Measurements from ENCODE around the gene NRXN3. TPM values are rescaled to one million over a fixed set of nuclear protein-coding genes. Genes with fewer than 3 reads are reported as not detected.

NRXN3 gene
- total RNA-seq, 4 donors from 2014 or later, result 0.19 to 1.4 (median 0.40) TPM

DNA sequence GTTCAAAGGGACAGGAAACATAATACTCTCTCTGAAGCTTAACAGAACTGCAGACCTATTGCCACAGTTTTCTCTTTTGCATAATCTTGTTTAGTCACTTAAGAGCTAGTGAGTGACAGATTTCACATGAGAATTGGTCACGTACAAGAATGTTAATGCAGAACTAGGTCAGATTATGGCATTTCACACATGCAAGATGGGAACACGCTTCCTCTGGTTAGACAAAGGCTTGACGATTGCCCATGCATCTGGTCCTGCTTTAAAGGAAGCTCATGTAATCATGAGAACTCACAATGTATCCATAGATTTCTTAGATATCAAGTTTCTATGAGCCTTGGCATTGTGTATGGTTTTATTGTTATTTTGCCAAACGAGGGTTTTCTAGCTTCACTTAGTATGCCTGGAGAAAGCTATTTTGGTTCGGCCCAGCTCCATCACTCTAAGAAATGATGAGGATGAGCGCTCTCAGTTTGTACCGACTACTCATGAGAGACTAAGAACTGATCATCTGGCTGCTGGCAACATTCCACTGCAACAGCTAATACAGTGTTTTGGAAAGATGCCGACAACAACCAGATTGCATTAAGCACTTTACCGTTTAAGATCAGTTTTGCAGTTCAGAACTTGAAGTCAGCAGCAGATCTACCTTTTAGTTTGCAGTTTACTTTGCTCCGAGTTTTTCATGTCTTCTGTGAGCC, 1661.2 kb downstream of the NRXN3 start:
- ATAC-seq (ENCODE audit: low FRiP score), result no peak
- no peak for DNase-seq (ENCODE audit: low spot score)
- TF ChIP-seq, protein P1, sequence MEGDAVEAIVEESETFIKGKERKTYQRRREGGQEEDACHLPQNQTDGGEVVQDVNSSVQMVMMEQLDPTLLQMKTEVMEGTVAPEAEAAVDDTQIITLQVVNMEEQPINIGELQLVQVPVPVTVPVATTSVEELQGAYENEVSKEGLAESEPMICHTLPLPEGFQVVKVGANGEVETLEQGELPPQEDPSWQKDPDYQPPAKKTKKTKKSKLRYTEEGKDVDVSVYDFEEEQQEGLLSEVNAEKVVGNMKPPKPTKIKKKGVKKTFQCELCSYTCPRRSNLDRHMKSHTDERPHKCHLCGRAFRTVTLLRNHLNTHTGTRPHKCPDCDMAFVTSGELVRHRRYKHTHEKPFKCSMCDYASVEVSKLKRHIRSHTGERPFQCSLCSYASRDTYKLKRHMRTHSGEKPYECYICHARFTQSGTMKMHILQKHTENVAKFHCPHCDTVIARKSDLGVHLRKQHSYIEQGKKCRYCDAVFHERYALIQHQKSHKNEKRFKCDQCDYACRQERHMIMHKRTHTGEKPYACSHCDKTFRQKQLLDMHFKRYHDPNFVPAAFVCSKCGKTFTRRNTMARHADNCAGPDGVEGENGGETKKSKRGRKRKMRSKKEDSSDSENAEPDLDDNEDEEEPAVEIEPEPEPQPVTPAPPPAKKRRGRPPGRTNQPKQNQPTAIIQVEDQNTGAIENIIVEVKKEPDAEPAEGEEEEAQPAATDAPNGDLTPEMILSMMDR (IDR thresholded peaks at IDR 0.05), result no peak

DNA sequence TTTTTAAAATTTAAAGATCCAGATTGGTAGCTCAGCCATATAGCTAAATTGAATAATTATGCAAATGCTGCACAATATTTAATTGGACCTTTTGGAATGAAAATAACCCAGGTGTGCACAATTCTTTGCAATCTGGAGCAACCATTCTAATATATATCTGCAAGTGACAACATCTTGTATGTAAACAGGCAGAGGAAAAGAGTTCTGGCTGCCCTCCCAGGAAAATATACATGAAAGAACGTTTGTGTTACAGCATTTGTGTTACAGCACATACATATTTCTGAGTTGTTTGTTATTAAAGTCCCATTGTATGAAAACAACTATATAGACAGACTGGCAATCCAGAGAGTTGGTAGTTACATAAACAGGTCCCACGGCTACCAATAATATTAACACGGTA, 1663.6 kb downstream of the NRXN3 start:
- no peak for DNase-seq (ENCODE audit: low spot score)
- no peak for ATAC-seq (ENCODE audit: low FRiP score)
- TF ChIP-seq, protein P1 (IDR thresholded peaks at IDR 0.05), result no peak

DNA sequence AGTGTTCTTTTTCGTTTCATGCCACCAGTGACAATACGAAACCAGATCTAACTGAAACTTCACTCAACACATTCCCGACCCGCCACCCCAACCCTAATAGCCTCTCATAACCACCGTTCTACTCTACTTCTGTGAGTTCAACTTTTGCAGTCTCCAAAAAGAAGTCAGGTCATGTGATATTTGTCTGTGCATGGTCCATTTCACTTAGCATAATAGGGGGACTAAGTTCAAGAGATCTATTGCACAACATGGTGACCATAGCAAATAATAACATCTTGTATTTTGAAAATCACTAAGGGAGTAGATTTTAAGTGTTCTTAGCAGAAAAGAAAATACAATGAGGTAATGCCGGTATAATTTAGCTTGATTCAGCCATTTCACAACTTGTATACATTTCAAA, 1664.7 kb downstream of the NRXN3 start:
- TF ChIP-seq, protein P1 (IDR thresholded peaks at IDR 0.05), result no peak
- DNase-seq (ENCODE audit: low spot score), result no peak
- ATAC-seq (ENCODE audit: low FRiP score), result no peak

DNA sequence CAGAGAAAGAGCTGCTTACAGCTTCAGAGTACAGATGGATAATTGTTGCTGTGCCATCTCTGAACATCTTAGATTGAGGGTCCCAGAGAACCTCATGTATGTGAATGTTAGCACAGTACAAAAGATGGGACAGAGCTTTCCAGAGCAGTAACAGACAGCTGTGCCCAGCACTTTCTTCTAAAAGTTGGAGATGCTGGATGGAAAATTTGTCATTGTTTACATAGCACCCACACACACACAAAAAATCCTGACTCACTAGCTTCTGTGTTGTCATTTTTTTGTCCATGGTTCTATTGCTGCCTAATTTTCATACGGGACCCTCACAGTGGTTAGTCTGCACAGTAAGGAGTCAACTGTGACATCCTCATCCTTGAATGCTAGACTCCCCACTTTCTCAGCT, 1666.4 kb downstream of the NRXN3 start:
- ATAC-seq (ENCODE audit: low FRiP score) (no peak), DNase-seq (ENCODE audit: low spot score) (no peak)

DNA sequence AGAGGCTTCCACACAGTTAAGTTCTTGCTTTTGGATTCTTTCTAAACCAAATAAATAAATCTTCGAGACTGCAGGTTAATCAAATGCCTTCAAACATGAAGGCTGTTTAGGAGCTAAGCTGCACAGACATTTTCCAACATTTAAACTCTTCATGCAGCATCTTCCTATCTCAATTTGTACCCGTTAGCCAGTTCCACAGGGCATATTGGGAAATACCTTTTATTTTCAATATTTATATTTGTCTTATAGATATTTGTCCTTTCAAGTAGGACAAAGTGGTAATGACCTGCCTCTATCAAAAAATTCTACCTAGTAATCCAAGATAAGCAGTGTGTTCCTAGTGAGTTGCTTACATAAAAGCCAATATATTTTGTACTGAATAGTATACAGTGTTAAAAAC, 1667.5 kb downstream of the NRXN3 start:
- DNase-seq (ENCODE audit: low spot score) (no peak), ATAC-seq (ENCODE audit: low FRiP score) (no peak)
- TF ChIP-seq, protein P1 (IDR thresholded peaks at IDR 0.05), result no peak

More for the DNA sequence above, 1666.4 kb downstream of the NRXN3 start:
- TF ChIP-seq, protein P1 (IDR thresholded peaks at IDR 0.05), result no peak

DNA sequence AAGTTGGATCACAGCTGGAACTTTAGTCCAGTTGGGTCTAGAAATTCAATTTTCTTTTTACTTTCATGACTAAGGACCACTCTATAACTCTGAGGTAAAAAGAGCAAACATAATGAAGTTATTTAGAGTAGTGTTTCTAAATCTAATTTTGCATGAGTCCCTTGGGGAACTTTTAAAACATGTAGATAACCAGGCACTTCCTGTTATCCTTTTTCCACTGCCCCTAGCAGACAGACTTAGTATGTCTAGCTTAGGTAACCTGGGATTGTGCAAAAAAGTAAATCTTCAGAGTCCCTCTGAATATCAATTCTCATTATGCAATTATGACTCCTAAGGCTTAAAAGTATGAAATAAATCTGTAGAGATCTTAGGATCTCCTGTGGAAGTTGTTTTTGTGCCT, 1669.9 kb downstream of the NRXN3 start:
- ATAC-seq (ENCODE audit: low FRiP score) (no peak), DNase-seq (ENCODE audit: low spot score) (no peak)
- TF ChIP-seq, protein P1 (IDR thresholded peaks at IDR 0.05), result no peak

DNA sequence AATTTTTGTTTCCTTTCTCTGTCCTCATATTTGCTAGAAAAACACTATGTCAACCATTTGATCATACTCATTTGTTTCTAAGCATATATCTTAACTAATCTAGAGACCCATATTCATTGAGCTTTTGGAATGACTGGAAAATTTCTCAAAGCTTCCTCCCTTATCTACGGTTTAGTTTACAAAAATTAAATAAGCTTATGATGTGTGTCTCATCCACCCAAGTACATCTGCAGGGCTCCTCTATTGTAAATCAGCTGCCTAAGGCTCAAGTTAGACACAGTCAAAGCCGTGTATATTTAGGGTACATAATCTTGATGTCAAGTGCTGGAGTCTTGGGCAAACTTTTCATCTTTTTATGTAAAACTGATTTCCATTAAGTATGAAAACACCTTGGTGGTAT, 1670.7 kb downstream of the NRXN3 start:
- TF ChIP-seq, protein P1 (IDR thresholded peaks at IDR 0.05), result no peak
- ATAC-seq (ENCODE audit: low FRiP score) (no peak), DNase-seq (ENCODE audit: low spot score) (no peak)

Data from omental fat pad (tissue), 4 donors.